OCI-LY1 (cell line): ENCODE data around the gene SERPINE1.

Experiments used
- H2AFZ ChIP-seq: fragments of 200-600 bp; sonication (generic), shearing (Covaris generic); 2 replicates; pipeline ENCODE4 v1.6.0; 2014; ENCODE audit warnings: antibody characterized with exemption, mild to moderate bottlenecking, low read length
- H3F3A ChIP-seq: fragments of 200-600 bp; sonication (generic), shearing (Covaris generic); 2 replicates; pipeline ENCODE4 v1.6.0; 2014; ENCODE audit warnings: mild to moderate bottlenecking, antibody characterized with exemption, low read length, moderate library complexity; ENCODE audit not compliant: insufficient read depth
- H3K27ac ChIP-seq: fragments of 200-600 bp; sonication (generic); 2 replicates; pipeline ENCODE4 v1.5.1; 2014; ENCODE audit warnings: low read length, mixed run types, mild to moderate bottlenecking, low read depth; ENCODE audit not compliant: poor library complexity, severe bottlenecking
- H3K27me3 ChIP-seq: fragments of 200-600 bp; sonication (generic); 2 replicates; pipeline ENCODE4 v1.6.0; 2014; ENCODE audit warnings: antibody characterized with exemption, mild to moderate bottlenecking, low read length, moderate library complexity; ENCODE audit not compliant: insufficient read depth
- H3K36me3 ChIP-seq: fragments of 200-600 bp; sonication (generic); 2 replicates; pipeline ENCODE4 v1.6.1; 2014; ENCODE audit warnings: mild to moderate bottlenecking, antibody characterized with exemption, low read length, moderate library complexity, mixed read lengths; ENCODE audit not compliant: insufficient read depth
- H3K4me1 ChIP-seq: fragments of 200-600 bp; sonication (generic); 2 replicates; pipeline ENCODE4 v1.5.1; 2014; ENCODE audit warnings: mild to moderate bottlenecking, low read length, moderate library complexity; ENCODE audit not compliant: insufficient read depth, severe bottlenecking
- H3K4me2 ChIP-seq: fragments of 200-600 bp; sonication (generic), shearing (Covaris generic); 2 replicates; pipeline ENCODE4 v1.6.1; 2014; ENCODE audit warnings: low read length
- H3K4me3 ChIP-seq: fragments of 200-600 bp; sonication (generic); 2 replicates; pipeline ENCODE4 v1.5.1; 2014; ENCODE audit warnings: low read length, low read depth, mild to moderate bottlenecking, mixed read lengths; ENCODE audit not compliant: poor library complexity, severe bottlenecking
- H3K79me2 ChIP-seq: fragments of 200-600 bp; shearing (Covaris generic); 2 replicates; pipeline ENCODE4 v1.6.1; 2016; ENCODE audit warnings: mixed run types, low read length, mixed read lengths; ENCODE audit not compliant: insufficient read depth
- H3K9ac ChIP-seq: fragments of 200-600 bp; sonication (generic), shearing (Covaris generic); 2 replicates; pipeline ENCODE4 v1.6.1; 2014; ENCODE audit warnings: mild to moderate bottlenecking, low read length, mixed read lengths
- H3K9me2 ChIP-seq: fragments of 200-600 bp; sonication (generic), shearing (Covaris generic); 2 replicates; pipeline ENCODE4 v1.6.1; 2014; ENCODE audit warnings: low read depth, mild to moderate bottlenecking, low read length, mixed read lengths
- H3K9me3 ChIP-seq: fragments of 200-600 bp; shearing (Covaris generic); 2 replicates; pipeline ENCODE4 v1.6.1; 2014; ENCODE audit warnings: low read length, mixed read lengths
- H4K20me1 ChIP-seq: fragments of 200-600 bp; sonication (generic), shearing (Covaris generic); 2 replicates; pipeline ENCODE4 v1.6.0; 2016; ENCODE audit warnings: mild to moderate bottlenecking, low read length; ENCODE audit not compliant: insufficient read depth
- EZH2 ChIP-seq: fragments of 200-600 bp; sonication (generic), shearing (Covaris generic); IDR thresholded peaks from 2 replicates; pipeline ENCODE4 v1.8.0; 2017; ENCODE audit warnings: borderline replicate concordance, mixed run types, mild to moderate bottlenecking, antibody characterized with exemption, low read length, moderate library complexity, mixed read lengths
- TF ChIP-seq, protein P1 (sequence below): fragments of 200-600 bp; sonication (generic), shearing (Covaris generic); IDR thresholded peaks from 2 replicates; pipeline ENCODE4 v1.5.1; 2017; ENCODE audit warnings: mild to moderate bottlenecking, antibody characterized with exemption, low read length, moderate library complexity, mixed read lengths

The SERPINE1 gene

DNA sequence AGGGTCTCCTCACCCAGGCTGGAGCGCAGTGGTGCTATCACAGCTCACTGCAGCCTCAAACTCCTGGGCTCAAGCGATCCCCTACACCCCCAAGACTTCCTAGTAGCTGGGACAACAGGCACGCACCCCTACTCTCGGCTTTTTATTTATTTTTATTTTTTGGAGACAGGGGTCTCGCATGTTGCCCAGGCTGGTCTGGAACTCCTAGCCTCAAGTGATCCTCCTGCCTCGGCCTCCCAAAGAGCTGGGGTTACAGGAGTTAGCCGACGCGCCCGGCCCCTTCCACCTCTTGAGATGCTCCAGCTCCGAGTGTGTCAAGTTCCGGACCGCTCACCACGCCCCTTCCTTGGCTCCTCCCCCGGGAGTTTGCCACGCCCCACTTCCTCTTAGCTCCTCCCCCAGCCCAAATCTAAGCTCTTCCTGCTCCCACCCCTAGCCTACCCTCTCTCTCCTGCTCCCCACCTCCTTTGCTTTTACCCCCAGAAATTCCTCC, 46.9 kb downstream of the SERPINE1 start:
- H3K4me3 ChIP-seq: no peak overlapping the region
- no peaks in the 10 kb centered on the region for H3K9me2 ChIP-seq
- no peaks in the 10 kb centered on the region for H3K4me1 ChIP-seq
- H3K27ac ChIP-seq: no peak overlapping the region
- H3K9ac ChIP-seq: no peak overlapping the region
- no peak overlapping the region for H3K4me2 ChIP-seq
- no peaks in the 10 kb centered on the region for H4K20me1 ChIP-seq
- no peaks in the 10 kb centered on the region for H3F3A ChIP-seq
- H3K36me3 ChIP-seq: no peaks in the 10 kb centered on the region
- no peak for TF ChIP-seq EZH2
- TF ChIP-seq, protein P1, sequence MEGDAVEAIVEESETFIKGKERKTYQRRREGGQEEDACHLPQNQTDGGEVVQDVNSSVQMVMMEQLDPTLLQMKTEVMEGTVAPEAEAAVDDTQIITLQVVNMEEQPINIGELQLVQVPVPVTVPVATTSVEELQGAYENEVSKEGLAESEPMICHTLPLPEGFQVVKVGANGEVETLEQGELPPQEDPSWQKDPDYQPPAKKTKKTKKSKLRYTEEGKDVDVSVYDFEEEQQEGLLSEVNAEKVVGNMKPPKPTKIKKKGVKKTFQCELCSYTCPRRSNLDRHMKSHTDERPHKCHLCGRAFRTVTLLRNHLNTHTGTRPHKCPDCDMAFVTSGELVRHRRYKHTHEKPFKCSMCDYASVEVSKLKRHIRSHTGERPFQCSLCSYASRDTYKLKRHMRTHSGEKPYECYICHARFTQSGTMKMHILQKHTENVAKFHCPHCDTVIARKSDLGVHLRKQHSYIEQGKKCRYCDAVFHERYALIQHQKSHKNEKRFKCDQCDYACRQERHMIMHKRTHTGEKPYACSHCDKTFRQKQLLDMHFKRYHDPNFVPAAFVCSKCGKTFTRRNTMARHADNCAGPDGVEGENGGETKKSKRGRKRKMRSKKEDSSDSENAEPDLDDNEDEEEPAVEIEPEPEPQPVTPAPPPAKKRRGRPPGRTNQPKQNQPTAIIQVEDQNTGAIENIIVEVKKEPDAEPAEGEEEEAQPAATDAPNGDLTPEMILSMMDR: no peak
- no peaks in the 10 kb centered on the region for H3K9me3 ChIP-seq
- H3K27me3 ChIP-seq: peaks cover 20% of the 10 kb centered on the region
- H3K79me2 ChIP-seq: no peaks in the 10 kb centered on the region
- no peak overlapping the region for H2AFZ ChIP-seq

DNA sequence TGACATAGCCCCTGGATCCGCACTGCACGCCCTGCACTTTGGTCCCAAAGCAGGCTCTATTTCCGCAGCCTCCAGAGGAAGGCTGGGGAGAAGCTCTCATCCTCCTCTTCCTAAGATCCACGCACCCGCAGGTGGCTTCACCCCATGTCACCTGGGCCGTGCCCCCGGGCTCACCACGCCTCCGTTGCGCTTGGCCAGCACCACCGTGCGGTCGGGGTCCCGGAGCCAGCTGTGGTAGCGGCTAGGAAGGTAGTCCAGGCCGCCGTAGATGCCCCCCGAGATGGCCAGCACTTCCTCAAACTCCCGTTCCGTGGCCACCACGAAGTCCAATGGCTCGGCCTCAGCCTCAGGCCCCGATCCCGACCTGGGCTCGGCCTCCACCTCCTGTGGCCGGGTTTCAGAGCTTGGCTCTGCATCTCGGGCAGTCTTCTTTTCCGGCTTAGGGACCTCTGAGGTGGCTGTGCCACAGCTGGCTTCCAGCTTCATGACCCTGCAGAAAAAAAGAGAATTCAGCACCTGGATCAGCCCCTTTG, 47.5 kb downstream of the SERPINE1 start:
- Histone ChIP-seq H3F3A (no peaks in the 10 kb centered on the region), H3K4me2 (no peak overlapping the region), H3K4me3 (no peak overlapping the region), H3K79me2 (no peaks in the 10 kb centered on the region), H3K9me2 (no peaks in the 10 kb centered on the region), H4K20me1 (no peaks in the 10 kb centered on the region), H3K4me1 (no peaks in the 10 kb centered on the region), H3K27ac (no peak overlapping the region), H3K9ac (no peak overlapping the region), H2AFZ (no peak overlapping the region), H3K9me3 (no peaks in the 10 kb centered on the region), H3K27me3 (peaks cover 20% of the 10 kb centered on the region), H3K36me3 (no peaks in the 10 kb centered on the region)
- TF ChIP-seq, protein P1: no peak
- no peak for TF ChIP-seq EZH2

- H3F3A ChIP-seq: no peaks in the 10 kb centered on the region
- no peaks in the 10 kb centered on the region for H3K36me3 ChIP-seq
- H3K4me3 ChIP-seq: no peak overlapping the region
- no peaks in the 10 kb centered on the region for H3K9me2 ChIP-seq
- H2AFZ ChIP-seq: no peak overlapping the region
- no peak for TF ChIP-seq EZH2
- TF ChIP-seq, protein P1: no peak
- H3K4me2 ChIP-seq: no peak overlapping the region
- H3K27me3 ChIP-seq: peaks cover 18% of the 10 kb centered on the region
- H3K79me2 ChIP-seq: no peaks in the 10 kb centered on the region
- H3K9me3 ChIP-seq: no peaks in the 10 kb centered on the region
- H4K20me1 ChIP-seq: no peaks in the 10 kb centered on the region
- no peak overlapping the region for H3K9ac ChIP-seq
- H3K4me1 ChIP-seq: no peaks in the 10 kb centered on the region
- no peak overlapping the region for H3K27ac ChIP-seq
Measured at GRCh38 chr7:101175664-101176063, 48.8 kb downstream of the SERPINE1 start.
